ENCODE data around the gene ZFP3.

- TF ChIP-seq CTCF (IDR thresholded peaks at IDR 0.05; ENCODE audit: poor library complexity) (no peak), EZH2 (IDR thresholded peaks at IDR 0.05; ENCODE audit: borderline replicate concordance) (no peak)
Measured at GRCh38 chr17:5121186-5121841, 43.0 kb downstream of the ZFP3 start.

Measured in hepatocyte (in vitro differentiated cells).